GM12864 (cell line): ENCODE results near the gene FAM107B.

Experiments used
- DNase-seq: peaks from one replicate; pipeline ENCODE4 v3.0.0-alpha.2; 2011; ENCODE audit warnings: low read depth
- H3K4me3 ChIP-seq: 2 replicates; pipeline ENCODE4 v1.5.1; 2011; ENCODE audit warnings: mild to moderate bottlenecking, low read depth, low read length, control low read depth
- CTCF ChIP-seq: IDR thresholded peaks from 2 replicates; pipeline ENCODE4 v1.5.1; 2011; ENCODE audit warnings: low read depth, mild to moderate bottlenecking, moderate library complexity, low read length, control low read depth, inconsistent platforms; ENCODE audit errors: missing control alignments

Gene FAM107B

GRCh38 chr10:14536241-14537213 lies 238.2 kb downstream of the FAM107B start:
- no peak overlapping the region for H3K4me3 ChIP-seq
- peak; percentile 73 for TF ChIP-seq CTCF
- no peak for DNase-seq

- DNase-seq: no peak
- TF ChIP-seq CTCF: no peak
- no peak overlapping the region for H3K4me3 ChIP-seq
Observed at GRCh38 chr10:14535457-14536130, 239.1 kb downstream of the FAM107B start.

GRCh38 chr10:14534152-14534551 lies 240.5 kb downstream of the FAM107B start:
- TF ChIP-seq CTCF: no peak
- no peak for DNase-seq
- H3K4me3 ChIP-seq: no peak overlapping the region

DNA sequence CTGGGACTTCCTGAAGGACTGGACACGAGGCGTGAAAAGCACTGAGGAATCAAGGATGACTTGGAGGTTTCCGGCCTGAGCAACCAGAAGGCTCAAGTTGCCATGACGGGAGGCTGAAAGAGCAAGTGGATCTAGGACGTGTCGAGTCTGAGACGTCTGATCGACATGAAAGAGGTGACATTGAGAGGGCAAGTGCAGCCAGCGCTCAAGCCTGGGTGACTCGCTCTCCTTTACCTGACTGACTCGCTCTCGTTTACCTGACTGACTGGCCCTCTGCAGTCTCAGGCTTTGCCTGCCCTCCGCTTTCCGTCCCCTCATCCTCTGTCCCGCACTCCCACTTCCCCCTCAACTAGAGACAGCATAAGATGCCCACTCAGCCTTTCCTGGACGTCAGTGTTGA lies 241.4 kb downstream of the FAM107B start:
- DNase-seq: no peak
- H3K4me3 ChIP-seq: no peak overlapping the region
- no peak for TF ChIP-seq CTCF

- DNase-seq: no peak
- TF ChIP-seq CTCF: no peak
- no peak overlapping the region for H3K4me3 ChIP-seq
Observed at GRCh38 chr10:14532473-14533251, 242.0 kb downstream of the FAM107B start.

DNA sequence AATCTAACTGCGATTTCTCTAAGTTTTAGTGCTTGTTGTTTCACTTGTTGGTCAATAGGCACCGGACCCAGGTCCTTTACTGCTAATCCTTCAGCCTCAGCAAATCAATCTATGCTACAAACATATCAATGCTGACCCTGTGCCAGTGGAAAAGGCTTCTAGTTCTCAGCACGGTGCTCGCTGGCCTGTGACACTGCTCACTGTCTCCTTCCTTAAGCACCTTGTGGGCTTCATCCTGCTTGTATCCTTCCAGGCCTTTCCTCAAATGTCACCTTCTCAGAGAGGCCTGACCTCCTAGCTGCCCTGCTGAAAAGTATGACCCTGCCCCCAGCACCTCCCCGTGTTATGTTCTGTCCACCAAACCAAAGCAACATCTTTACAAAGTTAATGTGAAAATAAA lies 242.7 kb downstream of the FAM107B start:
- H3K4me3 ChIP-seq: no peak overlapping the region
- TF ChIP-seq CTCF: no peak
- no peak for DNase-seq
